Ascending aorta (tissue), 2 donors: ENCODE data around the gene FGF23. TPM values are rescaled to one million over a fixed set of nuclear protein-coding genes. Genes with fewer than 3 reads are reported as not detected.

Experiments used
- DNase-seq, 2 donors: peaks; one replicate each; pipeline ENCODE4 v3.0.0-alpha.2; 2019; ENCODE audit warnings: low spot score in 2 of 2
- H3K27ac ChIP-seq, 2 donors: fragments of 200-600 bp; sonication (generic); one replicate each; pipeline ENCODE4 v1.5.1; 2016 to 2017; ENCODE audit warnings: mild to moderate bottlenecking in 1 of 2
- H3K27me3 ChIP-seq: fragments of 200-600 bp; sonication (generic); one replicate; pipeline ENCODE4 v1.5.1; 2017
- H3K36me3 ChIP-seq, 2 donors: fragments of 200-600 bp; sonication (generic); one replicate each; pipeline ENCODE4 v1.5.1; 2016
- H3K4me1 ChIP-seq, 2 donors: fragments of 200-600 bp; sonication (generic); one replicate each; pipeline ENCODE4 v1.5.1; 2016 to 2017; ENCODE audit warnings: mild to moderate bottlenecking in 1 of 2
- H3K4me3 ChIP-seq, 2 donors: fragments of 200-600 bp; sonication (generic); one replicate each; pipeline ENCODE4 v1.5.1; 2016 to 2017; ENCODE audit warnings: mild to moderate bottlenecking in 1 of 2
- H3K9me3 ChIP-seq, 2 donors: fragments of 200-600 bp; sonication (generic); one replicate each; pipeline ENCODE4 v1.5.1; 2016
- CTCF ChIP-seq, 3 experiments: fragments of 200-600 bp in 2 of 3; fragments of 450-650 bp in 1 of 3; sonication (generic) in 2 of 3; IDR thresholded peaks; one replicate each; pipeline ENCODE4 v1.5.1; 2016 to 2019; ENCODE audit warnings: antibody characterized with exemption in 3 of 3, mild to moderate bottlenecking in 1 of 3, moderate library complexity in 1 of 3
- intact Hi-C: fragments of 100-400 bp; cut with DNase I; formaldehyde crosslinking; loops from one replicate; pipeline ENCODE4 v1.15.1; 2023
- total RNA-seq: library from RNA; depleted of rRNA; stranded (reverse); fragments of >200 nt; gene quantifications from one replicate; pipeline ENCODE4 v1.1.0, GENCODE V29; 2016

Gene FGF23
- total RNA-seq, 1 donor from 2014 or later: not detected

- intact Hi-C loops: no loop called here
- no peak for TF ChIP-seq CTCF (IDR thresholded peaks at IDR 0.05)
- no peaks in the 10 kb centered on the region for H3K36me3 ChIP-seq
Measured at GRCh38 chr12:4393211-4393610, 13.7 kb upstream of the FGF23 start.

GRCh38 chr12:4392223-4392742, 12.8 kb upstream of the FGF23 start:
- Histone ChIP-seq H3K9me3 (no peaks in the 10 kb centered on the region), H3K27ac (no peak overlapping the region), H3K4me3 (no peak overlapping the region), H3K36me3 (no peaks in the 10 kb centered on the region), H3K4me1 (no peaks in the 10 kb centered on the region), H3K27me3 (no peaks in the 10 kb centered on the region)
- no peak for DNase-seq
- intact Hi-C loops: no loop called here
- TF ChIP-seq CTCF (IDR thresholded peaks at IDR 0.05): no peak

More at GRCh38 chr12:4393211-4393610, 13.7 kb upstream of the FGF23 start:
- Histone ChIP-seq H3K27ac (no peak overlapping the region), H3K4me3 (no peak overlapping the region), H3K9me3 (no peaks in the 10 kb centered on the region), H3K27me3 (no peaks in the 10 kb centered on the region), H3K4me1 (no peaks in the 10 kb centered on the region)
- DNase-seq: no peak

GRCh38 chr12:4388662-4389061, 9.2 kb upstream of the FGF23 start:
- DNase-seq: no peak
- intact Hi-C loops: no loop called here

GRCh38 chr12:4388032-4388431, 8.5 kb upstream of the FGF23 start:
- no peaks in the 10 kb centered on the region for H3K27me3 ChIP-seq
- H3K4me3 ChIP-seq: no peak overlapping the region
- intact Hi-C loops: no loop called here
- no peaks in the 10 kb centered on the region for H3K9me3 ChIP-seq
- TF ChIP-seq CTCF (IDR thresholded peaks at IDR 0.05): no peak
- DNase-seq: no peak
- no peak overlapping the region for H3K27ac ChIP-seq
- no peaks in the 10 kb centered on the region for H3K4me1 ChIP-seq
- no peaks in the 10 kb centered on the region for H3K36me3 ChIP-seq

More at GRCh38 chr12:4388662-4389061, 9.2 kb upstream of the FGF23 start:
- no peaks in the 10 kb centered on the region for H3K4me1 ChIP-seq
- H3K27ac ChIP-seq: no peak overlapping the region
- H3K27me3 ChIP-seq: no peaks in the 10 kb centered on the region
- H3K9me3 ChIP-seq: no peaks in the 10 kb centered on the region
- no peak for TF ChIP-seq CTCF (IDR thresholded peaks at IDR 0.05)
- no peak overlapping the region for H3K4me3 ChIP-seq
- no peaks in the 10 kb centered on the region for H3K36me3 ChIP-seq

- no peaks in the 10 kb centered on the region for H3K9me3 ChIP-seq
- no peak for DNase-seq
- H3K27me3 ChIP-seq: no peaks in the 10 kb centered on the region
- TF ChIP-seq CTCF (IDR thresholded peaks at IDR 0.05): no peak
- H3K4me1 ChIP-seq: no peaks in the 10 kb centered on the region
- intact Hi-C loops: no loop called here
- H3K27ac ChIP-seq: no peak overlapping the region
- no peak overlapping the region for H3K4me3 ChIP-seq
- H3K36me3 ChIP-seq: no peaks in the 10 kb centered on the region
Measured at GRCh38 chr12:4387607-4388006, 8.1 kb upstream of the FGF23 start.

GRCh38 chr12:4386801-4387200, 7.3 kb upstream of the FGF23 start:
- H3K27ac ChIP-seq: no peak overlapping the region
- no peaks in the 10 kb centered on the region for H3K27me3 ChIP-seq
- TF ChIP-seq CTCF (IDR thresholded peaks at IDR 0.05): no peak
- intact Hi-C loops: no loop called here
- no peak for DNase-seq
- no peaks in the 10 kb centered on the region for H3K36me3 ChIP-seq
- H3K9me3 ChIP-seq: no peaks in the 10 kb centered on the region
- H3K4me3 ChIP-seq: no peak overlapping the region
- H3K4me1 ChIP-seq: no peaks in the 10 kb centered on the region
